DND-41 (cell line): ENCODE measurements around the gene UNK.

Experiments used
- EZH2 ChIP-seq: IDR thresholded peaks from 3 replicates; pipeline ENCODE4 v1.6.1; 2012; ENCODE audit warnings: borderline replicate concordance, low read depth, mild to moderate bottlenecking, moderate library complexity, low read length, inconsistent platforms; ENCODE audit not compliant: severe bottlenecking
- TF ChIP-seq, protein P1 (sequence below): IDR thresholded peaks from 2 replicates; pipeline ENCODE4 v1.5.1; 2012; ENCODE audit warnings: borderline replicate concordance, low read length, moderate library complexity, mild to moderate bottlenecking; ENCODE audit not compliant: poor library complexity, severe bottlenecking; ENCODE audit errors: extremely low read depth

DNA sequence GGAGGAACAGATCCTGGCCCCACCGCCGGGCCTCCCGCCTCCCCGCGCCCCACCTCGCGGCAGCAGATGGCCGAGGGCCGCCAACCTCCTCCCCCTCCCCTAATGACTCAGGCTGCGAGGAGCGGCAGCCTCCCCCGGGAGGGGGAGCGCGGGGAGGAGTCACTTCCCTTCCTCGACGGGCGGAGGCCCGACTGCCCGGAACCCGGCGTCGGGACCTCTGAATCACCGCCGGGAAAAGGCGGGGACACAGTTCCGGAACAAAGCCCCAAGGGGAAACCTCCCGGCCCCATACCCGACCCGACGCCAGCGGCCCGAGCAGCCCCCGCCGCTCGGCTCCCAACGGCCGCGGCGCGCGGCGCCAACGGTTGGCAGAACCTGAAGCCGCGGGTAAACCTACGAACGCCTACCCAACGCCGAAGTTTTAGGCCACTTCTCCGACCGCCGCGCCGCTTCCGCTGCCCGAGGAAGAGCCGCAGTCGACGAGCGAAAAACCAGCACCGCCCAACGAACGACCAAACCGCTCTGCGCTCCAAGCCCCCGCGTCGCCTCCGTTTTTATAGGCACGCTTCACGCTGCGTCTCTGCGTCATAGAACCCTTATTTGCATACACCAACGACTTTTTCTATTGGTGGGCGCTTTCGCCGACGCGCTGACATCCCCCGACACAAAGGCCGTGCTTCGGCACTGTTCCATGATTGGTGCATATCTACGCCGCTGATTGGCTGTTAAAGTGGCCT is 5.2 kb upstream of the UNK start:
- no peak for TF ChIP-seq EZH2
- TF ChIP-seq, protein P1, sequence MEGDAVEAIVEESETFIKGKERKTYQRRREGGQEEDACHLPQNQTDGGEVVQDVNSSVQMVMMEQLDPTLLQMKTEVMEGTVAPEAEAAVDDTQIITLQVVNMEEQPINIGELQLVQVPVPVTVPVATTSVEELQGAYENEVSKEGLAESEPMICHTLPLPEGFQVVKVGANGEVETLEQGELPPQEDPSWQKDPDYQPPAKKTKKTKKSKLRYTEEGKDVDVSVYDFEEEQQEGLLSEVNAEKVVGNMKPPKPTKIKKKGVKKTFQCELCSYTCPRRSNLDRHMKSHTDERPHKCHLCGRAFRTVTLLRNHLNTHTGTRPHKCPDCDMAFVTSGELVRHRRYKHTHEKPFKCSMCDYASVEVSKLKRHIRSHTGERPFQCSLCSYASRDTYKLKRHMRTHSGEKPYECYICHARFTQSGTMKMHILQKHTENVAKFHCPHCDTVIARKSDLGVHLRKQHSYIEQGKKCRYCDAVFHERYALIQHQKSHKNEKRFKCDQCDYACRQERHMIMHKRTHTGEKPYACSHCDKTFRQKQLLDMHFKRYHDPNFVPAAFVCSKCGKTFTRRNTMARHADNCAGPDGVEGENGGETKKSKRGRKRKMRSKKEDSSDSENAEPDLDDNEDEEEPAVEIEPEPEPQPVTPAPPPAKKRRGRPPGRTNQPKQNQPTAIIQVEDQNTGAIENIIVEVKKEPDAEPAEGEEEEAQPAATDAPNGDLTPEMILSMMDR, result no peak
